Central memory CD8-positive, alpha-beta T cell (primary cell): Measurements from ENCODE around the gene ADAMTS3.

Source experiments
- ATAC-seq: fragments of 150-1000 bp; cut with Tn5 transposase; replicated peaks from 2 replicates; pipeline ENCODE4 v1.10.0; 2022; ENCODE audit warnings: mild to moderate bottlenecking, moderate FRiP score, moderate number of reproducible peaks; ENCODE audit not compliant: poor library complexity, severe bottlenecking; ENCODE audit errors: extremely low read depth
- DNase-seq, 2 donors: peaks; one replicate each; pipeline ENCODE4 v3.0.0; 2021; ENCODE audit warnings: low spot score in 2 of 2
- H3K27ac Mint-ChIP-seq: one replicate; pipeline ENCODE4 v1.8.0; 2022; ENCODE audit warnings: low read depth, mild to moderate bottlenecking, moderate library complexity, mixed read lengths
- H3K27me3 Mint-ChIP-seq: one replicate; pipeline ENCODE4 v1.8.0; 2022; ENCODE audit warnings: mixed read lengths
- H3K36me3 Mint-ChIP-seq: one replicate; pipeline ENCODE4 v1.8.0; 2022; ENCODE audit warnings: mild to moderate bottlenecking, moderate library complexity, mixed read lengths; ENCODE audit not compliant: insufficient read depth
- H3K4me1 Mint-ChIP-seq: one replicate; pipeline ENCODE4 v1.8.0; 2022; ENCODE audit warnings: mixed read lengths
- H3K4me3 Mint-ChIP-seq: one replicate; pipeline ENCODE4 v1.8.0; 2022; ENCODE audit warnings: mild to moderate bottlenecking, moderate library complexity, mixed read lengths
- H3K9me3 Mint-ChIP-seq: one replicate; pipeline ENCODE4 v1.8.0; 2022; ENCODE audit warnings: mixed read lengths

ADAMTS3 gene

GRCh38 chr4:72344418-72344817, 224.6 kb downstream of the ADAMTS3 start:
- Mint-ChIP-seq H3K27ac (no peak overlapping the region), H3K4me3 (no peak overlapping the region), H3K36me3 (no peaks in the 10 kb centered on the region), H3K9me3 (no peaks in the 10 kb centered on the region), H3K4me1 (no peaks in the 10 kb centered on the region), H3K27me3 (no peaks in the 10 kb centered on the region)
- ATAC-seq (no peak), DNase-seq (no peak)

- ATAC-seq: no peak
- no peak for DNase-seq
- Mint-ChIP-seq H3K27ac (no peak overlapping the region), H3K4me3 (no peak overlapping the region), H3K36me3 (no peaks in the 10 kb centered on the region), H3K9me3 (no peaks in the 10 kb centered on the region), H3K4me1 (no peaks in the 10 kb centered on the region), H3K27me3 (no peaks in the 10 kb centered on the region)
Measured at GRCh38 chr4:72341432-72341820, 227.6 kb downstream of the ADAMTS3 start.

- Mint-ChIP-seq H3K9me3 (no peaks in the 10 kb centered on the region), H3K4me1 (no peaks in the 10 kb centered on the region), H3K36me3 (no peaks in the 10 kb centered on the region), H3K27me3 (no peaks in the 10 kb centered on the region), H3K27ac (no peak overlapping the region), H3K4me3 (no peak overlapping the region)
- DNase-seq: no peak
- ATAC-seq: no peak
Measured at GRCh38 chr4:72340803-72341431, 228.1 kb downstream of the ADAMTS3 start.

GRCh38 chr4:72338060-72338459, 231.0 kb downstream of the ADAMTS3 start:
- H3K9me3 Mint-ChIP-seq: no peaks in the 10 kb centered on the region
- no peaks in the 10 kb centered on the region for H3K4me1 Mint-ChIP-seq
- H3K4me3 Mint-ChIP-seq: no peak overlapping the region
- no peak for DNase-seq
- no peak overlapping the region for H3K27ac Mint-ChIP-seq
- ATAC-seq: no peak
- H3K36me3 Mint-ChIP-seq: no peaks in the 10 kb centered on the region
- no peaks in the 10 kb centered on the region for H3K27me3 Mint-ChIP-seq

- Mint-ChIP-seq H3K9me3 (no peaks in the 10 kb centered on the region), H3K36me3 (no peaks in the 10 kb centered on the region), H3K4me1 (no peaks in the 10 kb centered on the region), H3K4me3 (no peak overlapping the region), H3K27me3 (no peaks in the 10 kb centered on the region), H3K27ac (no peak overlapping the region)
- ATAC-seq: no peak
- DNase-seq: no peak
Measured at GRCh38 chr4:72330381-72330780, 238.6 kb downstream of the ADAMTS3 start.

GRCh38 chr4:72326692-72327632, 242.1 kb downstream of the ADAMTS3 start:
- Mint-ChIP-seq H3K36me3 (no peaks in the 10 kb centered on the region), H3K4me1 (no peaks in the 10 kb centered on the region), H3K4me3 (no peak overlapping the region), H3K27ac (no peak overlapping the region), H3K27me3 (peaks cover 10% of the 10 kb centered on the region), H3K9me3 (no peaks in the 10 kb centered on the region)
- ATAC-seq: no peak
- no peak for DNase-seq

GRCh38 chr4:72325215-72325614, 243.8 kb downstream of the ADAMTS3 start:
- Mint-ChIP-seq H3K27ac (no peak overlapping the region), H3K4me3 (no peak overlapping the region), H3K36me3 (no peaks in the 10 kb centered on the region), H3K9me3 (no peaks in the 10 kb centered on the region), H3K27me3 (peaks cover 10% of the 10 kb centered on the region), H3K4me1 (no peaks in the 10 kb centered on the region)
- DNase-seq (no peak), ATAC-seq (no peak)

- no peaks in the 10 kb centered on the region for H3K36me3 Mint-ChIP-seq
- H3K27me3 Mint-ChIP-seq: peaks cover 10% of the 10 kb centered on the region
- no peak for ATAC-seq
- no peak for DNase-seq
- no peak overlapping the region for H3K4me3 Mint-ChIP-seq
- H3K27ac Mint-ChIP-seq: no peak overlapping the region
- peaks cover 7% of the 10 kb centered on the region for H3K4me1 Mint-ChIP-seq
- no peaks in the 10 kb centered on the region for H3K9me3 Mint-ChIP-seq
Measured at GRCh38 chr4:72323227-72323626, 245.8 kb downstream of the ADAMTS3 start.

- ATAC-seq (no peak), DNase-seq (no peak)
- peaks cover 7% of the 10 kb centered on the region for H3K4me1 Mint-ChIP-seq
- H3K36me3 Mint-ChIP-seq: no peaks in the 10 kb centered on the region
- no peaks in the 10 kb centered on the region for H3K9me3 Mint-ChIP-seq
- no peak overlapping the region for H3K4me3 Mint-ChIP-seq
- H3K27me3 Mint-ChIP-seq: peaks cover 10% of the 10 kb centered on the region
- no peak overlapping the region for H3K27ac Mint-ChIP-seq
Measured at GRCh38 chr4:72320223-72320948, 248.6 kb downstream of the ADAMTS3 start.

- no peak overlapping the region for H3K27ac Mint-ChIP-seq
- H3K4me3 Mint-ChIP-seq: no peak overlapping the region
- ATAC-seq: no peak
- no peaks in the 10 kb centered on the region for H3K9me3 Mint-ChIP-seq
- DNase-seq: no peak
- no peaks in the 10 kb centered on the region for H3K36me3 Mint-ChIP-seq
- peaks cover 10% of the 10 kb centered on the region for H3K27me3 Mint-ChIP-seq
- peaks cover 7% of the 10 kb centered on the region for H3K4me1 Mint-ChIP-seq
Measured at GRCh38 chr4:72319601-72320021, 249.4 kb downstream of the ADAMTS3 start.

GRCh38 chr4:72318421-72319170, 250.4 kb downstream of the ADAMTS3 start:
- Mint-ChIP-seq H3K4me1 (peaks cover 7% of the 10 kb centered on the region), H3K9me3 (no peaks in the 10 kb centered on the region), H3K36me3 (no peaks in the 10 kb centered on the region), H3K4me3 (no peak overlapping the region), H3K27ac (no peak overlapping the region), H3K27me3 (no peaks in the 10 kb centered on the region)
- ATAC-seq: no peak
- DNase-seq: no peak

GRCh38 chr4:72314869-72315268, 254.2 kb downstream of the ADAMTS3 start:
- no peak overlapping the region for H3K4me3 Mint-ChIP-seq
- peaks cover 7% of the 10 kb centered on the region for H3K4me1 Mint-ChIP-seq
- no peak overlapping the region for H3K27ac Mint-ChIP-seq
- H3K9me3 Mint-ChIP-seq: no peaks in the 10 kb centered on the region
- ATAC-seq: no peak
- H3K27me3 Mint-ChIP-seq: no peaks in the 10 kb centered on the region
- DNase-seq: no peak
- no peaks in the 10 kb centered on the region for H3K36me3 Mint-ChIP-seq
